DOHH2 (cell line): ENCODE data around the gene RALGPS2.

Source experiments
- CTCF ChIP-seq: fragments of 200-600 bp; sonication (generic); IDR thresholded peaks from one replicate; pipeline ENCODE4 v1.5.1; 2014; ENCODE audit warnings: antibody characterized with exemption, mild to moderate bottlenecking, low read depth, low read length; ENCODE audit not compliant: poor library complexity, severe bottlenecking
- EZH2phosphoT487 ChIP-seq: fragments of 200-600 bp; sonication (generic); IDR thresholded peaks from 2 replicates; pipeline ENCODE4 v1.6.1; 2017; ENCODE audit warnings: borderline replicate concordance, mild to moderate bottlenecking, antibody characterized with exemption, low read length, moderate library complexity, mixed read lengths

- TF ChIP-seq CTCF = no peak
- TF ChIP-seq EZH2phosphoT487 = no peak
Measured at GRCh38 chr1:178953034-178953433, 228.0 kb downstream of the RALGPS2 start.
